SJSA1 (cell line): Measurements from ENCODE around the gene USP9X. TPM values are rescaled to one million over a fixed set of nuclear protein-coding genes. Genes with fewer than 3 reads are reported as not detected.
"Not testable (repeated sequence)": the region's sequence is repeated elsewhere in the genome, so short reads cannot be mapped to it uniquely, and the experiment has no call there.

ENCODE experiments used
- DNase-seq, 2 experiments: peaks; one replicate each; pipeline ENCODE4 v3.0.0-alpha.2; 2015 to 2020; ENCODE audit warnings: low spot score in 2 of 2, low read depth in 1 of 2
- H3K27ac ChIP-seq: fragments of 250-450 bp; sonication (Bioruptor Pico); 2 replicates; pipeline ENCODE4 v1.5.1; 2020; ENCODE audit warnings: mild to moderate bottlenecking, moderate library complexity
- H3K27me3 ChIP-seq: fragments of 250-450 bp; sonication (Bioruptor Pico); replicated peaks from 2 replicates; pipeline ENCODE4 v1.5.1; 2020; ENCODE audit warnings: mild to moderate bottlenecking, moderate library complexity
- H3K36me3 ChIP-seq: fragments of 250-450 bp; sonication (Bioruptor Pico); 2 replicates; pipeline ENCODE4 v1.5.1; 2020; ENCODE audit warnings: mild to moderate bottlenecking
- H3K4me1 ChIP-seq: fragments of 250-450 bp; sonication (Bioruptor Pico); replicated peaks from 2 replicates; pipeline ENCODE4 v1.6.1; 2021; ENCODE audit warnings: mild to moderate bottlenecking
- H3K4me3 ChIP-seq: fragments of 250-450 bp; sonication (Bioruptor Pico); 2 replicates; pipeline ENCODE4 v1.5.1; 2020; ENCODE audit warnings: mild to moderate bottlenecking
- H3K9me3 ChIP-seq: fragments of 250-450 bp; sonication (Bioruptor Pico); replicated peaks from 2 replicates; pipeline ENCODE4 v1.5.1; 2020; ENCODE audit warnings: mild to moderate bottlenecking
- total RNA-seq: library from RNA; depleted of rRNA; stranded (reverse); fragments of >200 nt; shearing (Covaris generic); gene quantifications from 2 replicates; pipeline ENCODE4 v1.2.3, GENCODE V29; 2014; rRNA removed

Gene USP9X
- total RNA-seq, 1 experiment from 2014 or later, result 51.8 TPM

- Histone ChIP-seq H3K9me3 (no peaks in the 10 kb centered on the region), H3K36me3 (no peaks in the 10 kb centered on the region), H3K4me1 (no peaks in the 10 kb centered on the region), H3K27ac (no peak overlapping the region), H3K4me3 (peak overlapping the region; percentile 47), H3K27me3 (no peaks in the 10 kb centered on the region)
- peak; percentile 55 to 74 for DNase-seq
These were observed 190.7 kb downstream of the USP9X start for GRCh38 chrX:41275661-41276609.

- Histone ChIP-seq H3K36me3 (no peaks in the 10 kb centered on the region), H3K4me3 (peak overlapping the region; percentile 47), H3K27me3 (no peaks in the 10 kb centered on the region), H3K9me3 (no peaks in the 10 kb centered on the region), H3K27ac (no peak overlapping the region), H3K4me1 (no peaks in the 10 kb centered on the region)
- no peak for DNase-seq
These were observed 191.6 kb downstream of the USP9X start for GRCh38 chrX:41276661-41277506.

GRCh38 chrX:41282307-41282706 is 197.1 kb downstream of the USP9X start:
- not testable (repeated sequence) for DNase-seq, H3K4me1 ChIP-seq, H3K4me3 ChIP-seq, H3K9me3 ChIP-seq, H3K27ac ChIP-seq, H3K36me3 ChIP-seq, H3K27me3 ChIP-seq

- not testable (repeated sequence) for H3K4me1 ChIP-seq, H3K4me3 ChIP-seq, H3K27me3 ChIP-seq, H3K36me3 ChIP-seq, H3K9me3 ChIP-seq, DNase-seq, H3K27ac ChIP-seq
These were observed 200.7 kb downstream of the USP9X start for GRCh38 chrX:41285928-41286327.

Other genes with a start within 250 kb of the USP9X start
- gene DDX3X, start 248.7 kb downstream of the USP9X start, total RNA-seq, result 134 and 228 TPM in 2 replicates